GM12873 (cell line): Measurements from ENCODE around the gene PRKCE.

Experiments used
- CTCF ChIP-seq: IDR thresholded peaks from 2 replicates; pipeline ENCODE4 v1.5.1; 2012; ENCODE audit warnings: low read depth, mild to moderate bottlenecking, moderate library complexity, low read length, control low read depth; ENCODE audit not compliant: insufficient read depth; ENCODE audit errors: missing control alignments

Gene PRKCE

DNA sequence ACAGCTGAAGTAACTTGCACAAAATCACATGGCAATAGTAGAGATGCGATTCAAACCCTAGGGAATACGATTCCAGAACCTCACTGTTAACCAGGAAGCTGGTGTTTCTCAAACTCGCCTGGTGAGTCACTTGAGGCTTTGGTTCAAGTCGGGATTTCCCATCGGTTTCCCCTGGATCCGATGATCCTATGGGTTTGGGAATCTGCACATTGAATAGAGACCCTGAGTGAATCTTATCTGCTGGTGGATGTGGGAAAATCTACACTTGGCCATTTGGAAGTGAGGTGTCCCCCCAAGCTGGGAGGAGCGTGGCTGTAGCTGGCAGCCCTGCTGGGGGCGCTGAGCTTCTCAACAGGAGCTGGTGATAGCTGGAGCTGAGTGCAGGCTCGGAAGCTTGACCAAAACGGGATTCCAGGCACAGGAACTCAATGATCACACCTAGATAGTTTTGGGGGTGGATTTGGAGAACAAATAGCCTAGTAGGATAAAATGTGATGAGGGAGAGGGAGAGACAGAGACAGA, 135.4 kb downstream of the PRKCE start:
- no peak for TF ChIP-seq CTCF

DNA sequence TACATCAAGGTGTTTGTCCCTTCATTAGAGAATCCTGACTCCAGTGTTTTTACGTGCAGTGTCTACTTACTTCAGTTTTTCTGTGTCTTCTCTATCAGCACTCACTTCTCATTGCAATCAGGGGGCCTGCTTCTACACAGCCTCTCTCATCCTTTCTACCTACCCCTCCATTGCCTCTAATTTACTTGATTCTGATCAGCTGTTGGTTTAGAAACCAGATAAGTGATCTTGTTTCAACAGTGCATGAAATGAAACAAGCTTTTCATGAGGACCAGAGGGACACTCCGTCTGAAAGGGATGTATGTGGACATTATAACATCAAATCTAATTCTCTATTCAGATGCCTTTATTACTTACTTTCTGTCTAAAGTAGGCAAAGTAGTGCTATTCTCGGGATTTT, 136.9 kb downstream of the PRKCE start:
- no peak for TF ChIP-seq CTCF

- TF ChIP-seq CTCF = no peak
Measured at GRCh38 chr2:45789317-45789716, 137.8 kb downstream of the PRKCE start.

GRCh38 chr2:45789961-45790723, 138.7 kb downstream of the PRKCE start:
- no peak for TF ChIP-seq CTCF

- no peak for TF ChIP-seq CTCF
Measured at GRCh38 chr2:45793305-45793962, 142.0 kb downstream of the PRKCE start.

- TF ChIP-seq CTCF = no peak
Measured at GRCh38 chr2:45794134-45794617, 142.7 kb downstream of the PRKCE start.

DNA sequence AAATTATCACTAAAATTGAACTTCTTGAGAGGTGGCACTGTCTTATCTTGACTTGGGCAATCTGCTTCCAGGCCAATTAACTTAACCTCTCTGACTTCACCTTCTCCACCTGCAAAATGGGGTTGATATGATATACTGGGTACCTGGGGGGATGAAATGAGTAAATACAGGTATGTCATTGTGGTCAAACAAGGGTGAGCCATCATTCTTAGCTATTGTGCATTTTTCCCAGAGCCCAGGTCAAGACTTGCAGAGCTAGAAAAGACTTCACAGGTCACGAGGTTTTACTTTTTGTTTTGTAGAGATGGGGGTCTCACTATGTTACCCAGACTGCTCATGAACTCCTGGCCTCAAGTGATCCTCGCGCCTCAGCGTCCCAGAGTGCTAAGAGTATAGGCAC, 145.0 kb downstream of the PRKCE start:
- TF ChIP-seq CTCF = no peak
